NCI-H2227 treated with DMSO at 0.1 percent for 48 hours (cell line): ENCODE data around the gene HAP1.
A peak's percentile ranks its signal among the peaks of the same experiment; 100 is the strongest.

Experiments used
- DNase-seq: peaks from one replicate; lab custom pipeline; 2025; lab: John Stamatoyannopoulos, UW

Gene HAP1

GRCh38 chr17:41762841-41763240 lies 28.4 kb upstream of the HAP1 start:
- DNase-seq, result no peak

- no peak for DNase-seq
These were observed 27.9 kb upstream of the HAP1 start for GRCh38 chr17:41762391-41762790.

- DNase-seq, result no peak
These were observed 26.4 kb upstream of the HAP1 start for GRCh38 chr17:41760878-41761277.

GRCh38 chr17:41758601-41759000 lies 24.2 kb upstream of the HAP1 start:
- no peak for DNase-seq

- DNase-seq, result no peak
These were observed 19.6 kb upstream of the HAP1 start for GRCh38 chr17:41754066-41754465.

- DNase-seq, result no peak
These were observed 16.8 kb upstream of the HAP1 start for GRCh38 chr17:41751288-41751687.

GRCh38 chr17:41750862-41751261 lies 16.4 kb upstream of the HAP1 start:
- no peak for DNase-seq

- DNase-seq, result no peak
These were observed 13.8 kb upstream of the HAP1 start for GRCh38 chr17:41748275-41748674.

- DNase-seq, result no peak
These were observed 7.3 kb upstream of the HAP1 start for GRCh38 chr17:41741709-41742108.

GRCh38 chr17:41740506-41740905 lies 6.1 kb upstream of the HAP1 start:
- DNase-seq, result no peak

- no peak for DNase-seq
These were observed 5.4 kb upstream of the HAP1 start for GRCh38 chr17:41739661-41740352.

- no peak for DNase-seq
These were observed 4.3 kb upstream of the HAP1 start for GRCh38 chr17:41738801-41739112.

- peak; percentile 80 for DNase-seq
These were observed 3.8 kb upstream of the HAP1 start for GRCh38 chr17:41738077-41738800.

GRCh38 chr17:41737680-41738023 lies 3.2 kb upstream of the HAP1 start:
- DNase-seq, result no peak

GRCh38 chr17:41736983-41737679 lies 2.7 kb upstream of the HAP1 start:
- no peak for DNase-seq

- no peak for DNase-seq
These were observed 1.3 kb upstream of the HAP1 start for GRCh38 chr17:41735744-41736143.

- DNase-seq, result no peak
These were observed 488 bp upstream of the HAP1 start for GRCh38 chr17:41734949-41735313.

GRCh38 chr17:41733348-41734138 lies 900 bp downstream of the HAP1 start:
- DNase-seq, result no peak

GRCh38 chr17:41731836-41732235 lies 2.6 kb downstream of the HAP1 start:
- no peak for DNase-seq

- no peak for DNase-seq
These were observed 4.0 kb downstream of the HAP1 start for GRCh38 chr17:41730479-41730878.

GRCh38 chr17:41728056-41728455 lies 6.4 kb downstream of the HAP1 start:
- no peak for DNase-seq

- DNase-seq, result no peak
These were observed 9.3 kb downstream of the HAP1 start for GRCh38 chr17:41725134-41725533.
